CD4-positive, alpha-beta T cell treated with Interleukin-6 at 100 ng/mL for 8 hours (primary cell): ENCODE measurements around the gene AKAP8L.
"Not testable (repeated sequence)": the region's sequence is repeated elsewhere in the genome, so short reads cannot be mapped to it uniquely, and the experiment has no call there.

Experiments used
- DNase-seq: peaks from one replicate; pipeline ENCODE4 v3.0.0-alpha.2; 2020; ENCODE audit warnings: mixed read lengths, low spot score

Gene AKAP8L

DNA sequence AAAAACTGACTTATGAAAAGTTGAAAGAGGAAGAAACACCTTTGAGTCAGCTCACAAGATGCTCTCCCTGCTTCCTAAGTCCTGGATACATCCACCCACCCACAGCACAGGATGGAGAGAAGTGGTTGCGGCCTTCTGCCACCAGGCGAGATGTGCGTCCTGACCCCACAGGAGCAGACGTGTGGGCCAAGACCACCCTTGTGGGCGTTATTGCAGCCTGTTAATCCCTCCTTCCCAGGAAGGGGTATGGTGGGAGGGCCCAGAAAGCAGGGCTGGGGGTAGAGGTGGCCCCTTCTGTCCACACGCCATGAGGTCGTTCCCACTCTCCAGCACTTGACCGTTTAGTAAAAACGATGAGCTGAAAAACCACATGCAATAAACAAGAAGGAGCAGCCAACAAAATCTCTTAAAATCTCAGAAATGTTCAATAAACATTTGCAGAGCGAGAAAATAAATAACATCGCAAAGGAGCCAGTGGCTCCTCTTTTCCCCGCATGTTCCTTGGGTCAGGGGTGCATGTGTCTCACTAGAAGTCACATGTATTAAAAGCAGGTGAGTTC, 2.4 kb upstream of the AKAP8L start:
- no peak for DNase-seq

DNA sequence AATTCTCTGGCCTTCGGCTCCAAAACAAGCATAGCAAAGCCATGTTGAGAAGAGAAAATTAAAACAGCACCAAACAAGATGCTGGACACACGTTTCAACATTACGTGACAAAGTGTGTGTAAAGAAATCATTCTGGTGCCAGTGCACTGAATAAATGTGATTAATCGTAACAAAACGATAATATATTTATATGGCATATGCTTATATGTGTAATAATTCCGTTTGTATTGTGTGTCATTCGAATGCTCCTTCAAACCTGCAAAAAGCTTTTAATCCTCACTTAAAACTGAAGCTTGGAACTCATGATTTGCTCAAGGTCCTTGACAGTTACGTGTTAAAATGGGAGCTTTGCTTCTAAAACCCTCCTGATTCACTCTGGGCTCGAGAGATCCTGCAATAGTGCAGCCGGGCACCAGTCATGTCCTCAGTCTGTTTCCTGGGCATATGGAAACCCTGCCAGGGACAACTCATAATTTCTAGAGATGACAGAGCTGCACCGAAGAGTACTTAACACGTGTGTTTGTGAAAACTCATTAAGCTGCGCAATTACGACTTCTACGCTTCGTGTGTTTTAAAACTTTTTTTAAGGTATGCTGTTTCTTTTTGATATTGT, 731 bp upstream of the AKAP8L start:
- no peak for DNase-seq

DNA sequence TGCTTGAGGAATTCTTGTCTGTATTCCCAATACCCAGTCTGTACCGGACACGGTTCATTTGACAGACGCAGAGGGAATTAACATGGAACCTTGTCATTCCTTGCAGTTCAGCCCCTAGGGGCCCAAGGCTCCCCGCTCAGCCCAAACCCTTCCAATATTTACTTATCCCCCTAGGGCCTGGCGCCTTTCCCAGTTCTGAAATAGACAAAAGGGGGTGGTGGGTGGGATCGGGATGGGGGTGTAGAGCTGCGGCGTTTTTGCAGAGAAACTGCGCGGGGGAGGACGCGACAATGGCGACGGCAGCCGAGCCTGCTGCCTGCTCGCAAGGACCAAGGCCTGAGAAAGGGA, 583 bp downstream of the AKAP8L start:
- no peak for DNase-seq

DNA sequence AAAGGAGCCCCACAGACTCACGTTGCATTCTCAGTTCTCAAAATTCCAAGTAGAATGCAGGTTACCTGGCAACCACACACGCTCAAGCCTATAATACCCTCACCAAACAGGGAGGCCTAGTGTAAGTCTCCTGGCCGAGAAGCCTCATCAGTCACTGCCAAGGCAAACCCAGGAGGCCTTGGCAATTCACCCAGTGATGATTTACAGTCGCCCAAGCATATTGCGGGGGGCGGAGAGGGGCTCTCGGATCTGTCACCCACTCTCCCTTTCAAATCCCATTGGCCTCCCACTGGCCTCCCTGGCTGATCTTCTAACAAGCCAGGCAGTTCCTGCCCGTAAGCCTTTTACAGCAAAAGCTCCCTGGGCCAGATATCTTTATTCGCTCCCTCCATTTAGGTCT, 1.1 kb downstream of the AKAP8L start:
- no peak for DNase-seq

- no peak for DNase-seq
These were observed 6.0 kb downstream of the AKAP8L start for GRCh38 chr19:15412832-15413231.

- DNase-seq, result not testable (repeated sequence)
These were observed 7.4 kb downstream of the AKAP8L start for GRCh38 chr19:15411351-15411750.

DNA sequence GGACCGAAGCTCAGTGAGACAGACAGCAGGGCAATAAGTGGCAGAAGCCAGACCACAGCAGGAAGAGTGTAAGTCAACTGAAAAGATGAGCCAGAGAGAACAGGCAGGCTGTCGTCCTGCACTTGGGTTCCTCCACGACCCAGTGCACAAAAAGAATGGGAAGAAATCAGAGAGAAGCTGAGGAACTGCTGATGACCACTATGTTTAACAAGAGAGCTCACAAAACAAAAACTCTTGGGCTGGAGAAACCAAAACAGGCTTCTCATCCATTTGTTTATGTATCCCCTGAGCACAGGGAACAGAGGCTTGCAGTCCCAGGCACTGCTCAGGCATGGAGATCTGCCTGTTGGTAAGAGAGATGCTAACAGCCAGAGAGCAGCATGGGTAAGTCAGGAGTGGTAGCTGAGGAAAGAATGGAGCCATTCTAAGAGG, 14.0 kb downstream of the AKAP8L start:
- no peak for DNase-seq

DNA sequence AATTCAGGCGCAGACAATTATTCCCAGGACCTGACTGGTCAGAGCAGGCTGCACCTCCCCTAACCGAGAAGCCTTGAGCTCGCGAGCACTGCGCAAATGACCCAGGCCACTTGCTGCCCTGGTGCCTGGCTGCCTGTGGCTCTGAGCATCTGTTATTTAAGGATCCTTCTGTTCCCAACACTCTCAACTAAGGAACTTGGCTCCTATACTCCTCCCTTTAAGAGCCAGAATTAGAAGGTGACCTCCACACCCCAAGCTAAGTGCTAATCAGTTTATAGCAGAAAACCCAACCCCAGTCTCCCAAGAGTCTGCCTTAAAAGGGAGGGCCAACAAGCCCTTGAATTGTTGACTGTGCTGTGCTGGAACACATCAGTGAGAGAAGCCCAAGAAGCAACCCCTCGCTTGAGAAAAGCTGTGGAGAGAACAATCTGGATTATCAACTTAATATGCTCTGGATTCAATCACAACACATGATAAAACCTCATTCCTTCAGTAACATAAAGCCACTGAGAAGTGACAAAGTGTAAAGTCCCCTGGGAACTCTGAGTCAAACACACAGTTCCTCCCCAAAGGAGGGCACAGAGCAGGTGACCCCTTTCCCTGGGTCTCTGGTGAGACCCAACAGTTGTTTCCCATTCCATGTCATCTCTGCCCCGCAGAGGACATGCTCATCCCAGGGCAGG, 14.6 kb downstream of the AKAP8L start:
- DNase-seq, result no peak

GRCh38 chr19:15403151-15403531, 15.6 kb downstream of the AKAP8L start:
- no peak for DNase-seq

GRCh38 chr19:15402411-15403150, 16.2 kb downstream of the AKAP8L start:
- no peak for DNase-seq

DNA sequence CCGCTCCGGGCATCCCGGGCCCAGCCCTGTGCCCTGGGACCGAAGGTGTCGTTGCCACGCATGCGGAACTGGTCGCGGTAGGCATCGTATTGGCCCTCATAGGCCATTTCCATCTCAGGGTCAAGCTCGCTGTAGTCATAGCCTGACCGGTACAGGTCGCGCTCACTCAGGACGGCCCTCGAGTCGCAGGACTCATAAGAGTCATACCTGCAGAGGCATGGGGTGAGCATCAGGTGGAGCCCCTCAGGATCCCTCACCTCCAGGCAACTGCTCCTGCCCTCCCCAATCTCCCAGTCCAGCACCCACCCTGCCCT, 17.4 kb downstream of the AKAP8L start:
- no peak for DNase-seq

GRCh38 chr19:15400521-15401396, 18.0 kb downstream of the AKAP8L start:
- DNase-seq, result no peak

- no peak for DNase-seq
These were observed 19.2 kb downstream of the AKAP8L start for GRCh38 chr19:15399635-15400034.

- no peak for DNase-seq
These were observed 19.6 kb downstream of the AKAP8L start for GRCh38 chr19:15399234-15399515.

DNA sequence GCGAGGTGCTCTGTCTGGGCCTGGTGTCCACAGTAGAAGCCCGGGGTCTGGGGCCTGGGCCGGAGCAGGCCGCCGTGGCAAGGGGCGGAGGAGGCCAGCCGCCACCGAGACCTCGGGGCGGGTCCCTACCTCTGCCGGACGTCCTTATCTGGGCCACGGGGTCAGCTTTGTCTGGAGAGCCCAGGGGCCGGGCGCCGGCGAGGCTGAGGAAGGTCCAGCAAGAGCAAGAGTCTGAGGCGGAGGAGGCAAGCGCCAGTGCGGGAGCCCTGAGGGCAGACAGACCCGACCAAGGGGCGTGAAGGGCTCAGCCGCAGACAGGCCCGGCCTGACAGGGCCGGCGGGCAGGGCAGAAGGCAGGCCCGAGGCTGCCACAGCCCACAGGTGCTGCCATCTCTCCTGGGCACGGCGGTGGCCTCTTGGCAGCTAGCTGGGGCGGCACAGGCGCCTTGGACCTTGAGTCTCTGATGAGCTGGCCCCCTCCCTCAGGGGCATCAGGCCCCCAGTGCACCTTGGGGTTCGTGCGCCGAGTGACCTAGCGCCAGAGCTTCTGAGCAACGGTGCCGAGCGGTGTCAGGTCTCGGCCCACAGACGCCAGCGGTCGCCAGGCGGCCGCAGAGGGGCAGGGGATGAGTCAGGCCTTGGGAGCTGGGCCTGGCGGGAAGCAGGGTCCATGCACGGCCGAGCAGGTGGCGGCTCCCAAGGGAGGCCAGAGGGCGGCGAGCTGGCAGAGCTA, 20.1 kb downstream of the AKAP8L start:
- DNase-seq, result no peak

DNA sequence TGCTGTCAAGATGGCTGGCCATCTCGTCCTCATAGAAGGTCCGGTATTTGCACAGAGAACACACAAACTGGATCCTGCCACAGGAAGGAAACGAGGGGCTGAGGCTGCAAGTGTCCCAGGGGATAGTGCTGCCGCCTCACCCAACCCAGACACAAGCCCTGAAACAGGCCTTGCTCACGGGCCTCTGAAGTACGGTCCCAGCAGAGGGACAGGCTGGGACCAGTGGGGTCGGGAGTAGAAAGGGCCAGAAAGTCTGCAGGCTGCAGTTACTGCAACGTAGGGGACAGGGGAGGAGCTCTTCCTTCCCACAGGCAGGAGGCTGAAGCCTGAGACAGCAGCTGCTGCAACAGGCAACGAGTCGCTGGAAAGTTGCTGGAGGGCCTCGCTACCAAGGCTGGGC, 21.0 kb downstream of the AKAP8L start:
- DNase-seq, result no peak

DNA sequence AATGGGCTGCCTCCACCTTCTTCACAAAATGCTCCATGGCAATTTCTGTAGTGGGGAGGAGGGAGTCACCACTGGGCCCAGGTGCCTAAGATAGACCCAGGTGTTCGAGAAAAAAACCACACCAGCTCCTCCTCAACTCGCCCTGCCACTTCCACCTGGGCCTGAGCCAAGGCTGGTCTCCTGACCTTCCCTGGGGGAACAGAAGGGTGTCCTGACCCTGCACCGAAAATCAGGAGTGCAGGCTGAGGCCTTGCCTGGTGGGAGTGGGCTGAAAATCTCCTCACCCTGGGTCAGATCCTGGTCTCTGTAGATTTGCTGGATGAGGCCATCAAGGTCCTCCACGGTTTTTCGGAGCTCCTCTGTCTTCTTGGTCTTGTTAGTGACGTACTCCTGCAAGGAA, 21.6 kb downstream of the AKAP8L start:
- DNase-seq, result no peak

DNA sequence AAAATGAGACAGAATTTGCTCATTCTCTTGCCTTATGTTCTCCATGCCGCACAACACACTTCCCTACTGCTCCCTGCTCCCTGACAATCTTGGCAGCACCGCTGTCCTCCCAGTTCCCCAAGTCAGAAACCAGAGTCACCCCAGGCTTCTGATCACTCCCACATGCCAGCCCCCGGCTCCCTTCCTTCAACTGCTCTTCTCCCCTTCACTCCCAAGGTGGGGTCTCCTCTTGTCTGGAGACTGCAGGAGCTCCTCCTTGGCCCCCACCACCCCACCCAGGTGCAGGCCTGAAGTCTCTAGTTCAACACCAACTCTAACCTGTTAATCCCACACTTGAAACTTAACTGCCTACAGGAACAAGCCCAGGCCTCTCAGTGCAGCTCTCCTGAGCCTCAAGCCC, 22.4 kb downstream of the AKAP8L start:
- DNase-seq, result no peak

DNA sequence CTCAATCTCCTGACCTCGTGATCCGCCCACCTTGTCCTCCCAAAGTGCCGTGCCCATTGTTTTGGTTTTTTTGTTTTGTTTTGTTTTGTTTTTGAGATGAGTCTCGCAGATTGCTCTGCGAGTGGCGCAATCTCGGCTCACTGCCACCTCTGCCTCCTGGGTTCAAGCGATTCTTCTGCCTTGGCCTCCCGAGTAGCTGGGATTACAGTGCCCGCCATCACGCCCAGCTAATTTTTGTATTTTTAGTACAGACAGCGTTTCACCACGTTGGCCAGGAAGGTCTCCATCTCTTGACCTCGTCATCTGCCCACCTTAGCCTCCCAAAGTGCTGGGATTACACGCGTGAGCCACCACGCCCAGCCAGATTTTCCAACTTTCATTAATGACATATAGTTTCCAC, 23.5 kb downstream of the AKAP8L start:
- DNase-seq, result not testable (repeated sequence)

DNA sequence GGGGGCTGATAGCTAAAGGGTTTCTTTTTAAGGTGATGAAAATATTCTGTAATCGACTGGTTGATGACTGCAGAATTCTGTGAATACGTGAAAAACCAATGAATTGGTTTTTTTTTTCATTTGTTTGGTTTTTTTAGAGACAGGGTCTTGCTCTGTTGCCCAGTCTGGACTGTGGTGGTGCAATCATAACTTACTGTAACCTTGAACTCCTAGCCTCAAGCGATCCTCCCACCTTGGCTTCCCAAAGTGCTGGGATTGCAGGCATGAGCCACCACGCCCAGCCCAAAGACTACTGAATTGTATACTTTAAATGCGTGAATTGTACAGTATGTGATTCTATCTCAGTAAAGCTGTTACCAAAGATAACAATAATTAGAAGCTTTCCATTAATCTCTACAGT, 24.4 kb downstream of the AKAP8L start:
- DNase-seq, result no peak

GRCh38 chr19:15393963-15394362, 24.8 kb downstream of the AKAP8L start:
- DNase-seq, result no peak

GRCh38 chr19:15390814-15391213, 28.0 kb downstream of the AKAP8L start:
- no peak for DNase-seq
